OCI-LY1 (cell line): ENCODE data around the gene TRAK1.
A peak's percentile ranks its signal among the peaks of the same experiment; 100 is the strongest.

Source experiments
- H2AFZ ChIP-seq: fragments of 200-600 bp; sonication (generic), shearing (Covaris generic); 2 replicates; pipeline ENCODE4 v1.6.0; 2014; ENCODE audit warnings: antibody characterized with exemption, mild to moderate bottlenecking, low read length
- H3F3A ChIP-seq: fragments of 200-600 bp; sonication (generic), shearing (Covaris generic); 2 replicates; pipeline ENCODE4 v1.6.0; 2014; ENCODE audit warnings: mild to moderate bottlenecking, antibody characterized with exemption, low read length, moderate library complexity; ENCODE audit not compliant: insufficient read depth
- H3K27ac ChIP-seq: fragments of 200-600 bp; sonication (generic); 2 replicates; pipeline ENCODE4 v1.5.1; 2014; ENCODE audit warnings: low read length, mixed run types, mild to moderate bottlenecking, low read depth; ENCODE audit not compliant: poor library complexity, severe bottlenecking
- H3K27me3 ChIP-seq: fragments of 200-600 bp; sonication (generic); 2 replicates; pipeline ENCODE4 v1.6.0; 2014; ENCODE audit warnings: antibody characterized with exemption, mild to moderate bottlenecking, low read length, moderate library complexity; ENCODE audit not compliant: insufficient read depth
- H3K36me3 ChIP-seq: fragments of 200-600 bp; sonication (generic); 2 replicates; pipeline ENCODE4 v1.6.1; 2014; ENCODE audit warnings: mild to moderate bottlenecking, antibody characterized with exemption, low read length, moderate library complexity, mixed read lengths; ENCODE audit not compliant: insufficient read depth
- H3K4me1 ChIP-seq: fragments of 200-600 bp; sonication (generic); 2 replicates; pipeline ENCODE4 v1.5.1; 2014; ENCODE audit warnings: mild to moderate bottlenecking, low read length, moderate library complexity; ENCODE audit not compliant: insufficient read depth, severe bottlenecking
- H3K4me2 ChIP-seq: fragments of 200-600 bp; sonication (generic), shearing (Covaris generic); 2 replicates; pipeline ENCODE4 v1.6.1; 2014; ENCODE audit warnings: low read length
- H3K4me3 ChIP-seq: fragments of 200-600 bp; sonication (generic); 2 replicates; pipeline ENCODE4 v1.5.1; 2014; ENCODE audit warnings: low read length, low read depth, mild to moderate bottlenecking, mixed read lengths; ENCODE audit not compliant: poor library complexity, severe bottlenecking
- H3K79me2 ChIP-seq: fragments of 200-600 bp; shearing (Covaris generic); 2 replicates; pipeline ENCODE4 v1.6.1; 2016; ENCODE audit warnings: mixed run types, low read length, mixed read lengths; ENCODE audit not compliant: insufficient read depth
- H3K9ac ChIP-seq: fragments of 200-600 bp; sonication (generic), shearing (Covaris generic); 2 replicates; pipeline ENCODE4 v1.6.1; 2014; ENCODE audit warnings: mild to moderate bottlenecking, low read length, mixed read lengths
- H3K9me2 ChIP-seq: fragments of 200-600 bp; sonication (generic), shearing (Covaris generic); 2 replicates; pipeline ENCODE4 v1.6.1; 2014; ENCODE audit warnings: low read depth, mild to moderate bottlenecking, low read length, mixed read lengths
- H3K9me3 ChIP-seq: fragments of 200-600 bp; shearing (Covaris generic); 2 replicates; pipeline ENCODE4 v1.6.1; 2014; ENCODE audit warnings: low read length, mixed read lengths
- H4K20me1 ChIP-seq: fragments of 200-600 bp; sonication (generic), shearing (Covaris generic); 2 replicates; pipeline ENCODE4 v1.6.0; 2016; ENCODE audit warnings: mild to moderate bottlenecking, low read length; ENCODE audit not compliant: insufficient read depth
- EZH2 ChIP-seq: fragments of 200-600 bp; sonication (generic), shearing (Covaris generic); IDR thresholded peaks from 2 replicates; pipeline ENCODE4 v1.8.0; 2017; ENCODE audit warnings: borderline replicate concordance, mixed run types, mild to moderate bottlenecking, antibody characterized with exemption, low read length, moderate library complexity, mixed read lengths
- TF ChIP-seq, protein P1 (sequence below): fragments of 200-600 bp; sonication (generic), shearing (Covaris generic); IDR thresholded peaks from 2 replicates; pipeline ENCODE4 v1.5.1; 2017; ENCODE audit warnings: mild to moderate bottlenecking, antibody characterized with exemption, low read length, moderate library complexity, mixed read lengths

TRAK1 gene

GRCh38 chr3:42130007-42130328 lies 38.8 kb downstream of the TRAK1 start:
- peak overlapping the region; percentile 59 for H3K9ac ChIP-seq
- H3K9me2 ChIP-seq = no peaks in the 10 kb centered on the region
- H3F3A ChIP-seq = 0 out of 2 replicates have a peak, but pooled peaks cover 4% of the 10 kb centered on the region
- peaks cover 52% of the 10 kb centered on the region for H3K4me1 ChIP-seq
- no peak overlapping the region for H3K4me3 ChIP-seq
- no peaks in the 10 kb centered on the region for H4K20me1 ChIP-seq
- peak overlapping the region; percentile 13; the same call in 1 of the 2 replicates for H3K4me2 ChIP-seq
- TF ChIP-seq, protein P1, sequence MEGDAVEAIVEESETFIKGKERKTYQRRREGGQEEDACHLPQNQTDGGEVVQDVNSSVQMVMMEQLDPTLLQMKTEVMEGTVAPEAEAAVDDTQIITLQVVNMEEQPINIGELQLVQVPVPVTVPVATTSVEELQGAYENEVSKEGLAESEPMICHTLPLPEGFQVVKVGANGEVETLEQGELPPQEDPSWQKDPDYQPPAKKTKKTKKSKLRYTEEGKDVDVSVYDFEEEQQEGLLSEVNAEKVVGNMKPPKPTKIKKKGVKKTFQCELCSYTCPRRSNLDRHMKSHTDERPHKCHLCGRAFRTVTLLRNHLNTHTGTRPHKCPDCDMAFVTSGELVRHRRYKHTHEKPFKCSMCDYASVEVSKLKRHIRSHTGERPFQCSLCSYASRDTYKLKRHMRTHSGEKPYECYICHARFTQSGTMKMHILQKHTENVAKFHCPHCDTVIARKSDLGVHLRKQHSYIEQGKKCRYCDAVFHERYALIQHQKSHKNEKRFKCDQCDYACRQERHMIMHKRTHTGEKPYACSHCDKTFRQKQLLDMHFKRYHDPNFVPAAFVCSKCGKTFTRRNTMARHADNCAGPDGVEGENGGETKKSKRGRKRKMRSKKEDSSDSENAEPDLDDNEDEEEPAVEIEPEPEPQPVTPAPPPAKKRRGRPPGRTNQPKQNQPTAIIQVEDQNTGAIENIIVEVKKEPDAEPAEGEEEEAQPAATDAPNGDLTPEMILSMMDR = no peak
- TF ChIP-seq EZH2 = no peak
- no peaks in the 10 kb centered on the region for H3K79me2 ChIP-seq
- H3K9me3 ChIP-seq = no peaks in the 10 kb centered on the region
- peaks cover 33% of the 10 kb centered on the region for H3K36me3 ChIP-seq
- H2AFZ ChIP-seq = no peak overlapping the region
- H3K27ac ChIP-seq = peak overlapping the region; percentile 97
- H3K27me3 ChIP-seq = no peaks in the 10 kb centered on the region

DNA sequence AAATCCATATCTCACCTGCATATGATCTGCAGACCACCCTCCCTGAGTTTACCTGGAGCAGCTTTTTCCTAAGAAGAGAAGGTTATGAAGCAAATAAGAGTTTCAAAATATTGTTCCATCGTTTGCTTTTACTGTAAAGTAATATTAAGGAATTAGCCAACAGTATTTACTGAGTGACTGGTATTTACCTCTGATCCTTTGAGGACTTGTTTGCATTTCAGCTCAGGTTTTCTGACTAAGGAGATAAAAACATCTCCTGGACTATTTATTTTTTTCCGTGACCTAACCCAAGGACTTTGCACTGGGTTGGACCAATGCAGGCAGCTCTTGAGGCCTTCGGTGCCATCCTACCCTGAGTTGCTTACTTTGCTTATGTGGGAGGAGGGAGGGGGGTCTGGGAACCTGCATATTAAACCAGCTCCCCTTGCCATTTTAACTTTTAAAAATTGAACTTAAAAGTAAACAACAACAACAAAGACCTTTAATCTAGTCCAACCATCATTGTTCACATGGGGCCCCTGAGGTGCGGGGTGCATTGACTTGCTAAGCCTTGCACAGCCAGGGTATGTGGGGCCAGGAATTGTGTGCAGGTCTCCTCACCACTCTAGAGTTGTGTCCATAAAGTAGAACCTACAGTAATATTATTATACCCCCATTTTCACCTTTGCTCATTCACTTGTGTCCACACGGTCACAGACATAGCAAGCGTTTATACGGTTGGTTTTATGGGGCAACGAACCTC lies 39.3 kb downstream of the TRAK1 start:
- H3K9ac ChIP-seq = peak overlapping the region; percentile 59; the same call in 1 of the 2 replicates
- no peaks in the 10 kb centered on the region for H3K9me2 ChIP-seq
- peaks cover 52% of the 10 kb centered on the region for H3K4me1 ChIP-seq
- no peaks in the 10 kb centered on the region for H3K9me3 ChIP-seq
- H3K4me2 ChIP-seq = peak overlapping the region; percentile 13; the same call in 1 of the 2 replicates
- TF ChIP-seq, protein P1 = no peak
- TF ChIP-seq EZH2 = no peak
- H3K79me2 ChIP-seq = 0 out of 2 replicates have a peak, but pooled peaks cover under 1% of the 10 kb centered on the region
- H3K4me3 ChIP-seq = no peak overlapping the region
- no peak overlapping the region for H2AFZ ChIP-seq
- peak overlapping the region; percentile 97 for H3K27ac ChIP-seq
- H3K27me3 ChIP-seq = no peaks in the 10 kb centered on the region
- peaks cover 31% of the 10 kb centered on the region for H3K36me3 ChIP-seq
- H3F3A ChIP-seq = 0 out of 2 replicates have a peak, but pooled peaks cover 4% of the 10 kb centered on the region
- no peaks in the 10 kb centered on the region for H4K20me1 ChIP-seq

- H4K20me1 ChIP-seq = no peaks in the 10 kb centered on the region
- peaks cover 10% of the 10 kb centered on the region; the same call in 1 of the 2 replicates for H3K79me2 ChIP-seq
- H3F3A ChIP-seq = no peaks in the 10 kb centered on the region
- H3K4me1 ChIP-seq = peaks cover 28% of the 10 kb centered on the region
- no peak overlapping the region for H3K9ac ChIP-seq
- H3K9me3 ChIP-seq = no peaks in the 10 kb centered on the region
- TF ChIP-seq, protein P1 = no peak
- TF ChIP-seq EZH2 = no peak
- no peak overlapping the region for H3K4me2 ChIP-seq
- H3K36me3 ChIP-seq = peaks cover 12% of the 10 kb centered on the region; the same call in 1 of the 2 replicates
- H3K9me2 ChIP-seq = no peaks in the 10 kb centered on the region
- no peak overlapping the region for H2AFZ ChIP-seq
- H3K27me3 ChIP-seq = no peaks in the 10 kb centered on the region
- peak overlapping the region; percentile 49 for H3K27ac ChIP-seq
- no peak overlapping the region for H3K4me3 ChIP-seq
These were observed 42.5 kb downstream of the TRAK1 start for GRCh38 chr3:42133500-42134298.
